Gastrocnemius medialis (tissue), 4 donors: ENCODE data around the gene RHCE. TPM values are rescaled to one million over a fixed set of nuclear protein-coding genes. Genes with fewer than 3 reads are reported as not detected.
A peak's percentile ranks its signal among the peaks of the same experiment; 100 is the strongest.
"Not testable (repeated sequence)": the region's sequence is repeated elsewhere in the genome, so short reads cannot be mapped to it uniquely, and the experiment has no call there.

ENCODE experiments used
- ATAC-seq, 2 donors: fragments of 150-250 bp; one replicate each; pipeline ENCODE4 v1.9.1; 2016
- DNase-seq, 2 donors: peaks; one replicate each; pipeline ENCODE4 v3.0.0-alpha.2; 2019
- H3K27ac ChIP-seq, 4 donors: fragments of 200-600 bp; sonication (generic); 1 replicate in 1 of 4; 2 replicates in 3 of 4; pipeline ENCODE4 v1.5.1; 2016 to 2018; ENCODE audit warnings: mild to moderate bottlenecking in 2 of 4, moderate library complexity in 1 of 4
- H3K27me3 ChIP-seq, 3 donors: fragments of 200-600 bp; sonication (generic) in 2 of 3; 1 replicate in 1 of 3; 2 replicates in 2 of 3; pipeline versions ENCODE4 v1.5.1 to v1.6.0; 2016 to 2019; ENCODE audit warnings: mild to moderate bottlenecking in 1 of 3, moderate library complexity in 1 of 3
- H3K36me3 ChIP-seq, 2 donors: fragments of 200-600 bp; sonication (generic) in 1 of 2; one replicate each; pipeline ENCODE4 v1.5.1; 2017 to 2018
- H3K4me1 ChIP-seq, 2 donors: fragments of 200-600 bp; sonication (generic) in 1 of 2; one replicate each; pipeline ENCODE4 v1.5.1; 2016 to 2017; ENCODE audit warnings: mild to moderate bottlenecking in 2 of 2
- H3K4me3 ChIP-seq, 4 donors: fragments of 200-600 bp; sonication (generic) in 3 of 4; 1 replicate in 1 of 4; 2 replicates in 3 of 4; pipeline ENCODE4 v1.5.1; 2016 to 2019; ENCODE audit warnings: mild to moderate bottlenecking in 2 of 4
- H3K9me3 ChIP-seq, 3 donors: fragments of 200-600 bp; sonication (generic) in 2 of 3; 1 replicate in 1 of 3; 2 replicates in 2 of 3; pipeline ENCODE4 v1.5.1; 2016 to 2019
- POLR2A ChIP-seq, 2 donors: fragments of 450-650 bp; IDR thresholded peaks; one replicate each; pipeline ENCODE4 v1.6.1; 2017; ENCODE audit warnings: antibody characterized with exemption in 2 of 2, mild to moderate bottlenecking in 2 of 2, moderate library complexity in 2 of 2
- in situ Hi-C, 4 donors: fragments of 200-750 bp; cut with MboI; loops; one replicate each; pipeline versions ENCODE4 v1.15.0 to v1.8.0; 2017; ENCODE audit warnings: low sequenced_read_pairs in 4 of 4
- intact Hi-C: fragments of 100-400 bp; cut with DNase I; formaldehyde crosslinking; loops from one replicate; pipeline ENCODE4 v1.15.1; 2023; ENCODE audit warnings: low total_unique reads
- total RNA-seq, 4 donors: library from RNA; depleted of rRNA; stranded (reverse); fragments of >200 nt; gene quantifications; one replicate each; pipeline versions ENCODE4 v1.1.0 to v1.2.3, GENCODE V29; 2016
- TF ChIP-seq, protein P1 (sequence below), 5 experiments: fragments of 450-650 bp in 3 of 5; fragments of 200-600 bp in 2 of 5; sonication (generic) in 2 of 5; IDR thresholded peaks in 4 of 5; conservative IDR thresholded peaks in 1 of 5; 1 replicate in 4 of 5; 2 replicates in 1 of 5; pipeline ENCODE4 v1.5.1; 2016 to 2019; ENCODE audit warnings: antibody characterized with exemption in 5 of 5, mild to moderate bottlenecking in 3 of 5, moderate library complexity in 3 of 5

RHCE gene
- total RNA-seq, 4 donors from 2014 or later = 1.0 to 2.4 TPM; not detected in 2

GRCh38 chr1:25462732-25463131, 42.1 kb upstream of the RHCE start:
- ATAC-seq = peak in 1 of 2 donors; percentile 33
- Histone ChIP-seq H3K9me3 (no peaks in the 10 kb centered on the region), H3K36me3 (peaks cover 0 to 6% of the 10 kb centered on the region in 2 donors), H3K4me3 (no peak overlapping the region), H3K27ac (peak overlapping the region; percentile 50 to 77 (median 61)), H3K27me3 (no peaks in the 10 kb centered on the region), H3K4me1 (peaks cover 66 to 67% of the 10 kb centered on the region in 2 donors)
- in situ Hi-C loops = no loop called here
- intact Hi-C loops = no loop called here
- no peak for DNase-seq
- TF ChIP-seq, protein P1, sequence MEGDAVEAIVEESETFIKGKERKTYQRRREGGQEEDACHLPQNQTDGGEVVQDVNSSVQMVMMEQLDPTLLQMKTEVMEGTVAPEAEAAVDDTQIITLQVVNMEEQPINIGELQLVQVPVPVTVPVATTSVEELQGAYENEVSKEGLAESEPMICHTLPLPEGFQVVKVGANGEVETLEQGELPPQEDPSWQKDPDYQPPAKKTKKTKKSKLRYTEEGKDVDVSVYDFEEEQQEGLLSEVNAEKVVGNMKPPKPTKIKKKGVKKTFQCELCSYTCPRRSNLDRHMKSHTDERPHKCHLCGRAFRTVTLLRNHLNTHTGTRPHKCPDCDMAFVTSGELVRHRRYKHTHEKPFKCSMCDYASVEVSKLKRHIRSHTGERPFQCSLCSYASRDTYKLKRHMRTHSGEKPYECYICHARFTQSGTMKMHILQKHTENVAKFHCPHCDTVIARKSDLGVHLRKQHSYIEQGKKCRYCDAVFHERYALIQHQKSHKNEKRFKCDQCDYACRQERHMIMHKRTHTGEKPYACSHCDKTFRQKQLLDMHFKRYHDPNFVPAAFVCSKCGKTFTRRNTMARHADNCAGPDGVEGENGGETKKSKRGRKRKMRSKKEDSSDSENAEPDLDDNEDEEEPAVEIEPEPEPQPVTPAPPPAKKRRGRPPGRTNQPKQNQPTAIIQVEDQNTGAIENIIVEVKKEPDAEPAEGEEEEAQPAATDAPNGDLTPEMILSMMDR (IDR thresholded peaks at IDR 0.05 in 4 of 5, conservative IDR thresholded peaks at IDR 0.05 in 1 of 5) = no peak
- TF ChIP-seq POLR2A (IDR thresholded peaks at IDR 0.05) = no peak

- TF ChIP-seq, protein P1 (IDR thresholded peaks at IDR 0.05 in 4 of 5, conservative IDR thresholded peaks at IDR 0.05 in 1 of 5) = no peak
- no peak for TF ChIP-seq POLR2A (IDR thresholded peaks at IDR 0.05)
- in situ Hi-C loops = no loop called here
- H3K27ac ChIP-seq = peak overlapping the region; percentile 50 to 77 (median 61)
These were observed 41.2 kb upstream of the RHCE start for GRCh38 chr1:25461849-25462248.

DNA sequence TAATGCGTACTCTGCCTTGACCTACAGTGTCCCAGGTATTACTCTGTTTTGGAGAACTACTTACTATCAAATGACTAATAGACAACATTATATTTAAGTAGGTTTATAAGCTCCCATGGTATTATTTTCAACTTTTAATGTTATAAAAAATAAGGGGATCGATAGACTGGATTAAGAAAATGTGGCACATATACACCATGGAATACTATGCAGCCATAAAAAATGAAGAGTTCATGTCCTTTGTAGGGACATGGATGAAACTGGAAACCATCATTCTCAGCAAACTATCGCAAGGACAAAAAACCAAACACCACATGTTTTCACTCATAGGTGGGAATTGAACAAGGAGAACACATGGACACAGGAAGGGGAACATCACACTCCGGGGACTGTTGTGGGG, 40.2 kb upstream of the RHCE start:
- H3K27me3 ChIP-seq, DNase-seq, ATAC-seq, H3K4me3 ChIP-seq, H3K9me3 ChIP-seq, in situ Hi-C loops, intact Hi-C loops: not testable (repeated sequence)
- Histone ChIP-seq H3K4me1 (peaks cover 63 to 64% of the 10 kb centered on the region in 2 donors), H3K36me3 (peaks cover 4 to 22% of the 10 kb centered on the region in 2 donors), H3K27ac (peak overlapping the region; percentile 74 to 87 (median 76))

More at GRCh38 chr1:25461849-25462248, 41.2 kb upstream of the RHCE start:
- no peaks in the 10 kb centered on the region for H3K9me3 ChIP-seq
- ATAC-seq = no peak
- peaks cover 64 to 67% of the 10 kb centered on the region in 2 donors for H3K4me1 ChIP-seq
- H3K4me3 ChIP-seq = no peak overlapping the region
- H3K36me3 ChIP-seq = peaks cover 0 to 12% of the 10 kb centered on the region in 2 donors
- DNase-seq = no peak
- intact Hi-C loops = no loop called here
- no peaks in the 10 kb centered on the region for H3K27me3 ChIP-seq

- no peak overlapping the region for H3K4me3 ChIP-seq
- in situ Hi-C loops = no loop called here
- ATAC-seq = peak; percentile 31 to 32
- intact Hi-C loops = no loop called here
- no peaks in the 10 kb centered on the region for H3K9me3 ChIP-seq
- no peaks in the 10 kb centered on the region for H3K27me3 ChIP-seq
- H3K4me1 ChIP-seq = peaks cover 56 to 63% of the 10 kb centered on the region in 2 donors
- peak overlapping the region; percentile 74 to 87 (median 76) for H3K27ac ChIP-seq
- peaks cover 4 to 29% of the 10 kb centered on the region in 2 donors for H3K36me3 ChIP-seq
- no peak for DNase-seq
- no peak for TF ChIP-seq POLR2A (IDR thresholded peaks at IDR 0.05)
- TF ChIP-seq, protein P1 (IDR thresholded peaks at IDR 0.05 in 4 of 5, conservative IDR thresholded peaks at IDR 0.05 in 1 of 5) = no peak
These were observed 39.4 kb upstream of the RHCE start for GRCh38 chr1:25460020-25460419.

DNA sequence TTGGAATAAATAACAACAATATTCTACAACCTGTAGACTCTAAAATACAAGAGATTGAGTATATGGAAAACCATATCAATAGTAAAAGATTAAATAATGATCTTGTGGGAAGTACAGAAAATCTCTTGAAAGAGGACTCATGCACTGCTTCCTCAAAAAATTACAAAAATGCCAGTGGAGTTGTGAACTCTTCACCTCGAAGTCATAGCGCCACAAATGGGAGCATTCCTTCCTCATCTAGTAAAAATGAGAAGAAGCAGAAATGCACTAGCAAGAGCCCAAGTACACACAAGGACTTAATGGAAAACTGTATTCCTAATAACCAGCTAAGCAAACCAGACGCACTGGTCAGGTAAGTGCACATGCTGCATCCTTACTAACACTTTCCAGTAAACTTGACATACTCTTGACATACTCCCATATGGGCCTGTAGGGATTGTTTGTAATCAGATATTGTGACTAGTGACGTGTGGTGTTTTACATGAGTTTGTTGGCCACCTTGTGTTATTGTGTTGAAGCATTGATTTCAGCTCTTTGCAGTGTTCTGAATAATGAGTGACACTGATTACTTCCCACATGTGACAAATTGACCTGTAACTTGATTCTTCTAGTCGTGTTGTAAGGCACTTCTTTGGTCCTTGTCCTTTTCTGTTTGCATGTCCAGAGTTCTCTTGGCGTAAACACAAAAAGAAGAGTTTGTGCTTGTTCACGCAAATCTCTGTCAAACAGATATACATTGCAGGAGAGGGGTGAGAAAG, 38.1 kb upstream of the RHCE start:
- Histone ChIP-seq H3K4me1 (peaks cover 51 to 59% of the 10 kb centered on the region in 2 donors), H3K9me3 (no peaks in the 10 kb centered on the region), H3K27me3 (no peaks in the 10 kb centered on the region), H3K4me3 (peak overlapping the region in 1 of 4 donors; percentile 2), H3K27ac (peak overlapping the region; percentile 74 to 87 (median 76)), H3K36me3 (peaks cover 4 to 35% of the 10 kb centered on the region in 2 donors)
- peak; percentile 90 to 91 for ATAC-seq
- no peak for DNase-seq
- intact Hi-C loops = no loop called here
- in situ Hi-C loops = no loop called here
- TF ChIP-seq, protein P1 (IDR thresholded peaks at IDR 0.05 in 4 of 5, conservative IDR thresholded peaks at IDR 0.05 in 1 of 5) = no peak
- TF ChIP-seq POLR2A (IDR thresholded peaks at IDR 0.05) = no peak
